DMS 273 (cell line): ENCODE data around the gene GIGYF2.

ENCODE experiments used
- DNase-seq: peaks from one replicate; lab custom pipeline; 2025; ENCODE audit not compliant: unreplicated experiment; lab: John Stamatoyannopoulos, UW

Gene GIGYF2

GRCh38 chr2:232863996-232864395, 166.9 kb downstream of the GIGYF2 start:
- no peak for DNase-seq

- no peak for DNase-seq
These were observed 168.0 kb downstream of the GIGYF2 start for GRCh38 chr2:232865165-232865564.

GRCh38 chr2:232866104-232866503, 169.0 kb downstream of the GIGYF2 start:
- no peak for DNase-seq

GRCh38 chr2:232869138-232870017, 172.2 kb downstream of the GIGYF2 start:
- DNase-seq, result no peak

GRCh38 chr2:232870018-232870765, 173.1 kb downstream of the GIGYF2 start, which contains the start of gene SNORC:
TSS of gene SNORC (plus strand) at chr2:232870264. CDS start at chr2:232870342, 78 bp downstream.
- no peak for DNase-seq

- no peak for DNase-seq
These were observed 173.7 kb downstream of the GIGYF2 start for GRCh38 chr2:232870766-232871371.

- no peak for DNase-seq
These were observed 174.3 kb downstream of the GIGYF2 start for GRCh38 chr2:232871418-232871834.

- no peak for DNase-seq
These were observed 175.0 kb downstream of the GIGYF2 start for GRCh38 chr2:232871835-232872736.

- no peak for DNase-seq
These were observed 175.7 kb downstream of the GIGYF2 start for GRCh38 chr2:232872826-232873225.

GRCh38 chr2:232873292-232873908, 176.3 kb downstream of the GIGYF2 start:
- DNase-seq, result no peak

GRCh38 chr2:232873909-232874641, 176.9 kb downstream of the GIGYF2 start:
- DNase-seq, result no peak

GRCh38 chr2:232874677-232875223, 177.6 kb downstream of the GIGYF2 start:
- DNase-seq, result no peak

GRCh38 chr2:232875256-232876121, 178.4 kb downstream of the GIGYF2 start:
- DNase-seq, result peak; percentile 47

- peak; percentile 80 for DNase-seq
These were observed 179.2 kb downstream of the GIGYF2 start for GRCh38 chr2:232876161-232876977.

GRCh38 chr2:232876978-232877441, 179.9 kb downstream of the GIGYF2 start:
- DNase-seq, result no peak

- DNase-seq, result no peak
These were observed 180.9 kb downstream of the GIGYF2 start for GRCh38 chr2:232877940-232878511.
